HG03060 (cell line): ENCODE results near the gene FCAMR.

Experiments used
- ATAC-seq: cut with Tn5 transposase; IDR thresholded peaks from one replicate; pipeline ENCODE4 v1.9.1; 2021; ENCODE audit warnings: low read depth, moderate number of reproducible peaks; ENCODE audit not compliant: unreplicated experiment

The FCAMR gene

DNA sequence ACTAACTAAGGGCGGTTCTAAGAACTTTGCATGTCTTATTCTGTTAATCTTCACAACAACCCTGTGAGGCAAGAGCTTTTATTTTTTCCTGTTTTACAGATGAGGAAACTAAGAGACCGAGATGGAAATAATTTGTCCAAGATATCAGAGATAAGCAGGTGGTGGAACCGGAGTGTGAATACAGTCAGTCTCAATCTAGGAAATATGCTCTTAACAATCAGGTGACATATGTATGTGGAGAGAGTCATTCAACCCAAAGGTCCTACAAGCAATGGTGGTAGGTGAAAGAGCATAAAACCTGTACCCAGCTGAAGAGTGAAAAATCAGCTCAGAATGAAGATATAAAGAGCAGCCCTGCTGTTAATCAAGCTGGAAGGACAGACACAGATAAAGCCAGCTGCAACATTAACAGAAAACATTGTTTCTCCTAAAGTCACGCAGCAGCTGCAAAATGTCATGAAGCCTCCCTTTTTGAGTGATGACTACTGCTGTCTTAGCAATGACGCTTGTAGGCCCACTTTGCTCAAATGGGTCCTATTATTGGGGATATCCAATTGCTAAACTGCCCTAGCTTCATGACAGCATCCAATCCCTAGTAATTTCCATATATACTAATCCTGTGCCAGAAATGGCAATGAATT lies 30.5 kb upstream of the FCAMR start:
- ATAC-seq: no peak

DNA sequence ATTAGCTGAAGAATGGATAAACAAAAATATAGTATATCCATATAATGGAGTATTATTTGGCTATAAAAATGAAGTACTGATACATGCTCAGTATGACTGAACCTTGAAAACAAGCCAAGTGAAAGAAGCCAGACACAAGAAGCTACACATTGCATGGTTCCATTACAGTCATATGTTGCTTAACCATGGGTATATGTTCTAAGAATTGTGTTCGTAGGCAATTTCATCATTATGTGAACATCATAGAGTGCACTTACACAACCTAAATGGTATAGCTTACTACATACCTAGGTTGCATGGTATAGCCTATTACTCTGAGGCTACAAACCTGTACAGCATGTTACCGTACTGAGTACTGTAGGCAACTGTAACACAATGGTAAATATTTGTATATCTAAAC lies 28.6 kb upstream of the FCAMR start:
- ATAC-seq: no peak

DNA sequence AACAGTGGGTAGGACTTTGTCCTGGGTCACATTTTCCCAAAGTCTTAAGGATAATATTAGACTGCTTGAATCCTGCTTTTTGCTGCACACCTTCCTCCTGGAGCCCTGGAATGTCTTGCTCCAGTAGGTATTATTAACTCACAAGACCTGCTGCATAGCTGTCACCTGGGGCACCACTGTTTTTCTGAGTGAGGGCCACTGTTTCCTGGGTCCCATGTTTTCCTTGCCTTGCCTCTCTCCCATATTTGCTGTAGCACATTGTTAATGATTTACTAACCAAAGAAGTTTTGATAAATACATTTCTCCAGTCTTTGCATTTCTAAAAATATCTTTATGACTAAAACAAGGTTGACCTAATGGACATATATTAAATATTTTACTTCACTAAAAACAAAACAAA lies 22.5 kb upstream of the FCAMR start:
- no peak for ATAC-seq

DNA sequence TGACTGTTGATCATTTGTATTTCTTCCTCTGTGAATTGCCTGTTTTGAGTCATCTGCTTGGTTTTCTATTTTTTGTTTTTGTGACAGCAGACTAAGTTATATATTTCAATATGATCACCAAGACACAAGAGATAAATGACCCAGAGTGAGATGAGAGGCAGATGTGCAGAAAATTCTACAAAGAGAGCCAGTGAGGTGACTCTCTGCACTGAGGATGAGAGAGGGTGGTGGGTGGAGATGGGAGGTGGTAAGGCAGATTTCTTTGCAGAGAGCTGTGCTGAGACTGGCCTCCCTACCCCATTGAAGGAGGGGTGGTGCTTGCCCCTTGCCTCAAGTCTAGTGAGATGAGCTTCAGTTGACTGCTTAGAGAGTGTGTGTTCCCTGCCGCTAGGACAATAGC lies 17.6 kb upstream of the FCAMR start:
- no peak for ATAC-seq

DNA sequence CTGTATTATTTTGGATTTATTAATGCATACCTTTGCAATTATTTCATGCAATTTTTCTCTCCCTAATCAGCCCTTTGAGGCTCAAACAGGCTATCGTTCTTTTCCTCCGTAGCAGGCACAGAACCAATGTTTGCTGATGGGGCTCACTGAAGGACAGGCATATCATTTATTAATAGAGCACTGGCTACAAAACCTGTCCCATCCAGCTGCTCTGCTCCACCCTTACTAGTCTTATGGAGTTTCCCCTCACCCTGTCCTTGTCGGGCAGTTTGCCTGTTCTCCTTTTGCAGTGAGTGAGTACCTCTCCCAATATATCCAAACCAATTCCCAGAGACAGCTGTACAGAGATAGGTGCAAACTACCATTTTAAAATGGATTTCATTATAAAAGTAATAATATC lies 16.6 kb upstream of the FCAMR start:
- ATAC-seq: no peak

DNA sequence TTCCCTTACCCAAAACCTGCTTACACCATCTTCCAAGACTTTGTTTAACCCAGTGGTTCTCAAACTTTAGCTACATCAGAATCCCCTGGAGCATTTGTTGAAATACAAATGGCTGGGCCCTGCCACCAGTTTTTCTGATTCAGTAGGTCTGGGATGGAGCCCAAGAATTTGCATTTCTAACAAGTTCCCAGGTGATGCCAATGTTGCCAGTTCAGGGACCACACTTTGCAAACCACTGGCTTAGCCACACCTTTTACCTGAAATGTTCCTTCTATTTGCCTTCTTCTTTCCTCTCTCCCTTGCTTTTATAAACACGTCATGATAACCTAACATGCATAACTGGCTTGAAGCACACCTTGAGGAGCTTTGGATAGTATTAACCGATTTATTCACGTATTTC lies 16.1 kb upstream of the FCAMR start:
- ATAC-seq: no peak

DNA sequence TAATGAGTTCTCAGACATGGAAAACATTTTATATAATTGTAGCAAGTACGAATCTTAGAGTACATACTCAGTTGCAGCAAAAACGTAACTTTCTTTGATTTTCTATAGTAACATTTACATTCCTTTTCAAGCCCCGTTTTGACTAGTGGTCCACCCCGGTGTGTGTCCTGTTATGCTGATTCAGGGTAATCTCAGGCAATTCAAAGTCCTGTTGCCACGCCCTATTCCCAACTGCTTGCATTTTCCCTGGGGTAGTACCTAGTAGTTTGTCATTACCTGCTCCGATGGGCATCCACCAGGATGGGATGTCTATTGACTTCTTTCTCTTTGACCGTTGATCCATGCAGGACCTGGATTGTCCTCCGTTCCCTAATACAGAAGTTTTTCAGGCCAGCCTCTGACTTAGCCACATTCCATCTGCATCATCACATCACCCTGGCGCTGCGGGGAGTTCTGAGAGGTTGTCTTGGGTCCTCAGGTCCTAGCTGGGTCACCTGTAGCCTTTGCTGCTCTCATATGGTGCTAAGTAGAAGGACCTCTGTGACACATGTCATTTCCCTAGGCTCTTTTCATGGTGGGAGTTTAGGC lies 15.0 kb upstream of the FCAMR start:
- ATAC-seq: no peak

DNA sequence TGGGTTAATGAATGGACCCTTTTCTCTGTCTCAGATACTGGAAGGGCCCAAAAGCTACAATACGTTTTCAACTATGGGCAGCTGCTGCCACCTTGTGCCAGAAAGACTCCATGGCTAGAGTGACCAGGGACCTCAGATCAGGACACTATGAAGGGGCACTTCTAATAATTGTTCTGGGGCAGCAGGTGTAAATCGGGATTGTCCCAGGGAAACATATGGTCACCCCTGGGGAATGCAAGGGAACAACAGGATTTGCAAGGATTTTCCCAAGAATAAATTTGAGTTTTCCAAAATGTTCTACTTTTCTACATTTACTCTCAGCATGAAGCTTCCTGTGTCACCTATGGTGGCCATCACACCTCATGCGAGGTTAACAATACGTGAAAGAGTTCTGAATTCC lies 12.0 kb upstream of the FCAMR start:
- ATAC-seq: no peak

DNA sequence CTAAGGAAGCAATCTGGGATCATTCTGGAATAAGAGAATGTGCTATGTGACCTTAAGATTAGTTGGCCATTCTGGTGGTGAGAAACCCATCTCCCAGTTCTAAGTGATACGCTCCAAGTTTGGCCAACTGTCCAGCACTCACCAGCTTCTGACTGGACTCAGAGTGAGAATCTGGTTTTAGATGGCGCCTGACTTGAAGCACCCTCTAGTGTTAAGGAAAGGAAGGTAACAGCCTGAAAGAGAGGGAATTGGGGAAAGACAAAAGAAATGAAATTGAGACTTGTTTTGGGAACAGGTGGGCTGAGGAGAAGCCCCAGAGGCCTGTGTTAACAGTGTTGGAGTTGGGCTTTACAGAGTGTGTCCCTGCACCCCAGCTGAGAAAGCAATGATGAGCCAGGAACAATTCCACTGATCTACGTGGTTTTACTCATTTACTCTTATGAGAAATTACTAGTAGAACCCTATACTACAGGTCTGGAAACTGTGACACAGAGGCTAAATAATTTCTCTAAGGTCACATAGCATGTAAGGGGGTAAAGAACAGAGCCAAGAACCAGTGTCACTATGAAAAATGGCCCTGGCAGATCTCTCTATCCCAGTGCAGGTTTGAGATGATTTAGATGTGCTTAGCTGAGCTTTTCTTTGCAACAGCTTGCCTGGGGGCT lies 9.3 kb upstream of the FCAMR start:
- no peak for ATAC-seq

DNA sequence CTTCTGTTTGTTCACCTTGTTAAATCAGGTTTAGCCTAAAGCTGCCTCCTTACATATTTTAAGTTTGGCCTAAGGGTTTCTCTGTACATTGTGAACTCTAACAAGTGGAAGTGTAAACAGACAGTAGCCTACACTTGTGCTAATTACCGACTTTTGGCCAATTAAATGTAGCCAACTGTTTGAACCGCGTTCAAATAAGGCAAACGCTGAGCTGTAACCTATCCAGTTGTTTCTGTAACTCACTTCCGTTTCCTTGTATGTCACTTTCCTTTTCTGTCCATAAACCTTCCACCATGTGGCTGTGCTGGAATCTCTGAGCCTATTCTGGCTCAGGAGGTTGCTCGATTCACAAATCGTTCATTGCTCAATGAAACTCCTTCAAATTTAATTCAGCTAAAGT lies 8.0 kb upstream of the FCAMR start:
- ATAC-seq: no peak

DNA sequence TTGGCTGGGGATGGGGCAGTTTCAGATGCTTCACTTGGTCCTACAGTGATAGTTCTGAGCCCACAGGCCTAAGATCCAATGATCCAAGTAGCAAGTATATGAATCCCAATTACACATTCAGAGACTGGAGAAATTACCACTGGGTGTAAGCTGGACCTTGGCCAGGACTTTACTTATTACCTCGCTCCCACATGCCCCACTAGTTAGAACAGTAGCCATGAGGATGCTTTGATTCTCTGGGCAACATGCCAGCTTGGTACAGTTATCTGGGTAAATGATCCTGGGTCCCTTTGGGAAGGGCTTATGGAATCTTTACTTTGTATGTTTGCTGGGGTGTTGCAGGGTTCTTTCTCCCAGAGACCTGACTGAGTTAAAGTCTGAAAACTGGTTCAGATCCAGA lies 5.0 kb upstream of the FCAMR start:
- no peak for ATAC-seq

DNA sequence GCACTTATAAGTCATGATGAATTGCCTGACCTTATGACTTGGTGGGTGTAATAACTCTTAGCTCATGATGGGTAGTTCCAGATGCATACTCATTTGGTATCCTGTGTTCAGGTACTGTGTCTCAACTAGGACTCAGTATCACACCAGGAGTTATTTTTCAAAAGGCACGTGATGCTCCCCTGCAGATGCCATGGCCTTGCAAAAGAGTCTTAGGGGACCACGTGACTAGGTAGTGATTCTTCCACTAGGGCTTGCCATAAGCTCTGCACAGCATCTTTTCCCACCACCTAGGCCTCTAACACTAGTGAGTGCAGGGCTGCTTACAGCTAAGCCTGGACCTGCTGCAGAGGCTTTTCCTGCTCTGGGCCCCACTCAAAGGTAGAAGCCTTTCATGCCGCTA lies 3.9 kb upstream of the FCAMR start:
- no peak for ATAC-seq

DNA sequence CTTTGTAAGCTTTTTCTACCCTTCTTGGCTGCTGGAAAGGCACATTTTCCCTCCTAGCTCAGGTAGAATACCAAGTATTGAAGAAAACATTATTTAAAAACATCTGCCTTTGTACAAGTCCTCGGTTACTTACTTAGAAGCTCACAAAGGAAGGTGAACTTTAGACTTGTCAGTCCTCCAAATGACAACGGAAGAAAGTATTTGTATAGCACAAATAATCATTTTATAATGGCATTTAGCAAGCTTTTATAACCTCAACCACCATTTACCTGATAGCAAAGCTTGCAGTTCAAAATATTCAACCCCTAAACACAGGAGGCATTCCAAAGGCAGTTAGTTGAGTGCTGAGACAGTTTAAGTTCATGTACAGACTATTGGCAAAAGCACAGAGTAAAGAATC lies 2.5 kb upstream of the FCAMR start:
- no peak for ATAC-seq

DNA sequence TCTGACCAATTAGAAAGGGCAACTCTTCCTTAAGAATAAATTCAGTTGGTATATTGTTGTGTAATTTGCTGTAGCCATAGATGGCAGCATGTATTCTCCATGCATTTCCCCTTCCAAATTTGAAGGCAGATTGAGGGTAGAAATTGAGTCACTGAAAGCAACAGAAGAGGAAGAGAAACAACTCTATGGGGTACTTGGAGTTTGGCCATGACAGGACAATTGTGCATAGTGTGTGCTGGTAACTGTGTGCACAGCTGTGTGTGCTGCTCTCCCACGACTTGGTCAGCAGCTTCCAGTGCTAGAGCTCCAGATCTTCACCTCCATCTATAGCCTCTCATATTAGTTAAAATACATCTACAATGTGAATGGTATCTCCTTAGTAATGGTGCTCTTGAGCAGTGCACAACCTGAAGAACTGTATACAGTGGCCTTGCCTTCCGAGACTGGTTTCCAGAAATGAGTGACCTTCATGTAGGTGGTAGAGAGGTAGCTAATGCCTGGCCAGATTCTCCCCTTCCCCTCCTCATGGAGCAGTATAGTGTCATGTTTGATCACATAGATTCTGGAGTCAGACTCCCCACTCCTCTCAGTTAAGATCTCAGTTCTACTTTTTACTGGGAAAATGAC lies 882 bp upstream of the FCAMR start:
- no peak for ATAC-seq

DNA sequence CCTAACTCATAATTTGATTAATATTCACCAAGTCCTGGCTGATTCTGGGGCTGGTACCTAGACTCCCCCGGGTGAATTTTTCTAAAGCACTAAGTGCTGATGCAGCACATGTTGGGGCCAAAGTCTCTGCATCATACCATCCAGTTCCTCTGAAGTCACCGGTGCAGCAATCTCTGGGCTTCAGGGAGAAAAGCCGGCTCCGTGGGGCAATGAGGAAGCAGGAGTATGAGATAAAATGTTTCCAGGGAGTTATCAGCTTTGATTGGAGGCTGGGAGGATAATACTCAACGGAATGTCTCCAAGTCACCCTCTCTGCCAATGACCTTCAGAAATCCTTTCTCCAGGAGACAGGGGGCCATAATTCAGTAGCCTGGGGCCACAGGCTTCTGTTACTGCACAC lies 1.2 kb downstream of the FCAMR start:
- ATAC-seq: no peak

DNA sequence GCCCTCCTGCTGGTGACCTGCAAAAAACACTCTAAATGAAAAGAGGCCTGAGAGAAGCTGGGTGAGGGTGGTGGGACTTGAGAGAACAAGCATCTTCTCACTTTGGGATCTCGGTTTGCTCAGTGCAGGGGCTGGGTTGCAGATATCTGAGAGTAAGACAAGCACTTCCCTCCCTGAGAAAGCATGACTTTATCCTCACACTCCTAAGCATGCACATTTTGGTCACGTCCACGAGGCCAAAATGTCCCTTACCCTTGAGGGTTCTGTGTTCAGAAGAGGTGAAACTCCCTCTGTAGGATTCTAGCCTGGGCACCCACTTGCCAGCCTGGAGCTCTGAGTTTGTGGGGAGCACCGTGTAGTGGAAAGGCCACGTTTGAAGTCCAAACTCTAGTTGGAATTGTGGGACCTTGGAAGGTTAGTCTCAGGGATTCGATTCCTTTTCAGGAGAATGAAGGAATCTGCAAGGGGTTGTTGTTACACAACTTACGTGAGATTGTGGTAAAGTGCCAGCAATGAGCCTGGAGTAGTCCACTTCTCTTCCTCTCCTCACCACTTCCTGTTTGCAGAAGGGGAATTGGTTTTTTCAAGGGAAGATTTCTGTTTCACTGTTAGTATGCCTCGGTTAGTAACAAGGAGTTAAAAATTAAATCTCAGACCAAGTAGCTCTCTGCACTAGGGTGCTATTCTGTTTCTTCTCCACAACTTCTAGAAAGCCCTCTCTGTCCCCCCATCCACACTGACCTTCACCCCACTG lies 3.0 kb downstream of the FCAMR start:
- peak; percentile 47 for ATAC-seq

DNA sequence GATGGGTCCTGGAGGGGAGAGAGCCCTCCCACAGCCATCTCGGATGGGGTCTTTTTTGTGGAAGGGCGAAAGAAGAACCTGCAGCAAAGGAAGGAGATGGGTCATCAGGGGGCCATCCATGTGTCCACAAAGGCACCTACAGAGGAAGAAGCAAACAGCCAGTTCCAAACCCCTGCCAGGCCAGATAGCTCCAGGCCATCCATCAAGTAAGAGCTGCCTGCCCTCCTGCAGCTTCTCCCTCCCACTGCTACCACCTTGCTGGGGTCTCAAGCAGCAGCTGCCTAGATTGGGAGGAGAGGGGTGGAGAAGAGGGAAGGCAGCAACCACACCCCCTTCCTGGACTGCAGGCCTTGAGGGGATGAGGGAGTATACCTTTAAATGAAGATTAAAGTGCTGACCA lies 4.5 kb downstream of the FCAMR start:
- no peak for ATAC-seq

DNA sequence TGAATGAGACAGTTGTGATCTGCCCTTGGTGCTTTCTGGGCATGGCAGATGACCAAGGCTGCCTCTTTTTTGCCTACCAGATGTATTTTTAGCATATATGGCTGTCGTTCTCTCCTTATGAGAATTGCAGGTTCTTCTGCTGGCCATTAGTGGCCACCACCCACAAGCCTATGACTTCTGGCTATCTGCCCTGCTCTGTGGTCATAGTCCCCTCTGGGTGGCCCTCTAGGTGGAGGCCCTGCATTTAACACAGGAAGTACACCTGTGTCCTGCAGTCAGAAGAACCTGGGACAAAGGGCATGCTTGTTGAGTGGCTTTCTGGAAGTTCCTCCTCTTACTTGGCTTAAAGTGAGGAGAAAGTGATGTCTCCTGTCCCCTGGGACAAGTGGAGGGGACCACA lies 6.5 kb downstream of the FCAMR start:
- no peak for ATAC-seq

DNA sequence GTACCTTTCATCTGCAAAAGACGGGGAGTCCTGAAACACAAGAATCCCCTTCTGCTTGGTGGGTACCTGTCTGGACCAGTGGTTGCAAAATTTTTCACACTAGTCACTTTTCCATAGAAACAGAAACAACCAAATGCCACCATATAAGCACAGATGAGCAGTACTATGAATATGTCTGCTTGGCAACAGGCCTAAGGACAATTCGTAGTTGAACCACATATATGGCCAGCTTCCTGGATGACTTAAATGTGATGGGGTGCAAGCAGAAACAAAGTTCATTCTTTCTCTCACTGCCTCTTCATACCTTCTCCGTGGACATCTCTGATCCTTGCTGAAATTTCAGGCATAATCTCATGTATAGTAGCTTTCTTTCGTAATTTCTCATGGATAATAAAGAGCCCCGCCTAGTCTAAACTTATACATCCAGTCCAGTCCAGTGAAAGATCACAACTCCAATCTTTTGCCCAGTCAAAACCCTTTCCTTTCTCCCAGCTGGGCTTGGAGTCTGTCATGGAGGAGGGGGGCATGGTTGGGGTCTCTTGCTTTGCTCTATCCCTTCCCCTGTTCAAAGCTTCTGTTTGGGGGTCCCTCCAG lies 7.0 kb downstream of the FCAMR start:
- ATAC-seq: no peak

DNA sequence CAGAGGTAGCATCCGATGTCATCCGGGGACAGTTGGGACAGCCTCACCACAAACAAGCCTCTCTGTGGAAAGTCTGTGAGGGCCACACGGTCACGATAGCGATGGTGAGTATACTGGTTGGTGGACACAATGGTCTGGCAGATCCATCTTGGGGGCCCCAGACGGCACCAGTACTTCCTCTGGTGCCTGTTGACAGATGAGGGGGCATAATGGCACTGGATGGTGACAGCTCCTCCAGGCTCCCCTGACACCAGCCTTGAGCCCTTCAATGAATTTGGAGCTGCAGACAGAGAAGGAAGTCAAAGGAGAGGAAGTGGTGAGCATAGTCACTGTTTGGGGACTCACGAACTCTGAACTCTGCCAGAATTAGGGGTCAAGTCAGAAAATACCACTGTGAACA lies 8.0 kb downstream of the FCAMR start:
- no peak for ATAC-seq

DNA sequence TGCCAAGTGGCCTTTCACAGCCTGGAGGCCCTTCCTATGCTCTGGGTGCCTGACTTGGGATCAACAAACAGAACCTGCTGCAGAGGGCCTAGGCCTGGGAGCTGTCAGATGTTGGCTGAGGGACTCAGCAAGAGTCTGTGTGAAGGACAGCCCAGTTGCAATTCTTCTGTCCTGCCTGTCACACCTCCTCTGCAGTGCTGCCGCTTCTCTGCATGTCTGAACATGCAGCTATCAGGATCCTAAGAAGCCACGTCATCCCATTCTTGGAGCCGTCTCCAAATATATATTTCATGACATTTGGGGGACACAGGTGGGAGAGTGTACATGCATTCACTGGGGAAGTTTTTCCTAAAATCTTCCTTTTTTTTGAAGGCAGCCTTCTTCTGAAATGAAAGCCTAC lies 8.6 kb downstream of the FCAMR start:
- ATAC-seq: no peak
